Measurements from ENCODE around the gene TBX18.

GRCh38 chr6:84766118-84766798 lies 1.9 kb upstream of the TBX18 start:
- TF ChIP-seq CTCF (conservative IDR thresholded peaks at IDR 0.05 in 1 of 2, IDR thresholded peaks at IDR 0.05 in 1 of 2; ENCODE audit: low read depth in 1 of 2, low read length in 2 of 2) (no peak), EZH2 (IDR thresholded peaks at IDR 0.05; ENCODE audit: low read length, missing control alignments) (peak; percentile 48)

Data from fibroblast of lung (primary cell).